Ammon's horn (tissue), 1 donor: ENCODE measurements around the gene ME3.
A peak's percentile ranks its signal among the peaks of the same experiment; 100 is the strongest.
"Not testable (repeated sequence)": the region's sequence is repeated elsewhere in the genome, so short reads cannot be mapped to it uniquely, and the experiment has no call there.

Source experiments
- DNase-seq: peaks from one replicate; pipeline ENCODE4 v3.0.0-alpha.2; 2016; ENCODE audit warnings: low spot score

The ME3 gene

GRCh38 chr11:86558841-86559240, 113.6 kb downstream of the ME3 start:
- no peak for DNase-seq

GRCh38 chr11:86558207-86558606, 114.2 kb downstream of the ME3 start:
- no peak for DNase-seq

GRCh38 chr11:86555866-86556265, 116.5 kb downstream of the ME3 start:
- DNase-seq: no peak

GRCh38 chr11:86555401-86555800, 117.0 kb downstream of the ME3 start:
- DNase-seq: peak; percentile 46

GRCh38 chr11:86553265-86553664, 119.2 kb downstream of the ME3 start:
- no peak for DNase-seq

GRCh38 chr11:86551288-86552092, 120.9 kb downstream of the ME3 start:
- DNase-seq: no peak

GRCh38 chr11:86550757-86551156, 121.7 kb downstream of the ME3 start:
- DNase-seq: no peak

- peak; percentile 30 for DNase-seq
Measured at GRCh38 chr11:86548271-86548917, 124.0 kb downstream of the ME3 start.

GRCh38 chr11:86547727-86548126, 124.7 kb downstream of the ME3 start:
- no peak for DNase-seq

GRCh38 chr11:86541299-86541698, 131.1 kb downstream of the ME3 start:
- DNase-seq: not testable (repeated sequence)

- no peak for DNase-seq
Measured at GRCh38 chr11:86538223-86538548, 134.2 kb downstream of the ME3 start.

- DNase-seq: no peak
Measured at GRCh38 chr11:86537541-86538222, 134.7 kb downstream of the ME3 start.

GRCh38 chr11:86535773-86536172, 136.6 kb downstream of the ME3 start:
- DNase-seq: no peak

- DNase-seq: no peak
Measured at GRCh38 chr11:86524620-86525352, 147.6 kb downstream of the ME3 start.

GRCh38 chr11:86523738-86524619, 148.4 kb downstream of the ME3 start:
- DNase-seq: no peak

GRCh38 chr11:86522512-86522911, 149.9 kb downstream of the ME3 start:
- not testable (repeated sequence) for DNase-seq

- DNase-seq: no peak
Measured at GRCh38 chr11:86519064-86519911, 153.1 kb downstream of the ME3 start.

GRCh38 chr11:86518211-86518610, 154.2 kb downstream of the ME3 start:
- DNase-seq: no peak

GRCh38 chr11:86517557-86517956, 154.9 kb downstream of the ME3 start:
- DNase-seq: no peak

GRCh38 chr11:86515297-86516094, 156.9 kb downstream of the ME3 start:
- DNase-seq: no peak
